GM23248 (cell line): ENCODE results near the gene DCLK3. TPM values are rescaled to one million over a fixed set of nuclear protein-coding genes. Genes with fewer than 3 reads are reported as not detected.

Experiments
- DNase-seq: peaks from one replicate; pipeline ENCODE4 v3.0.0-alpha.2; 2015
- H2AFZ ChIP-seq: fragments of 200-600 bp; sonication (generic); 2 replicates; pipeline ENCODE4 v1.6.1; 2016; ENCODE audit warnings: antibody characterized with exemption
- H3F3A ChIP-seq: fragments of 200-600 bp; sonication (generic); 2 replicates; pipeline ENCODE4 v1.6.1; 2016; ENCODE audit warnings: mild to moderate bottlenecking, antibody characterized with exemption, mixed run types; ENCODE audit not compliant: insufficient read depth
- H3K27ac ChIP-seq: fragments of 200-600 bp; sonication (generic); 2 replicates; pipeline ENCODE4 v1.5.1; 2016; ENCODE audit warnings: mild to moderate bottlenecking
- H3K27me3 ChIP-seq: fragments of 200-600 bp; sonication (generic); replicated peaks from 2 replicates; pipeline ENCODE4 v1.6.1; 2016; ENCODE audit warnings: mild to moderate bottlenecking; ENCODE audit not compliant: insufficient read depth
- H3K36me3 ChIP-seq: fragments of 200-600 bp; sonication (generic); 2 replicates; pipeline ENCODE4 v1.6.1; 2016; ENCODE audit warnings: low read depth, mild to moderate bottlenecking
- H3K4me1 ChIP-seq: fragments of 200-600 bp; sonication (generic); 2 replicates; pipeline ENCODE4 v1.6.1; 2016; ENCODE audit warnings: mild to moderate bottlenecking; ENCODE audit not compliant: insufficient read depth
- H3K4me2 ChIP-seq: fragments of 200-600 bp; sonication (generic); one replicate; pipeline ENCODE4 v1.6.1; 2016; ENCODE audit warnings: mild to moderate bottlenecking; ENCODE audit not compliant: unreplicated experiment
- H3K4me3 ChIP-seq: fragments of 200-600 bp; sonication (generic); 2 replicates; pipeline ENCODE4 v1.5.1; 2016; ENCODE audit warnings: mild to moderate bottlenecking
- H3K79me2 ChIP-seq: fragments of 200-600 bp; sonication (generic); 2 replicates; pipeline ENCODE4 v1.6.1; 2016; ENCODE audit warnings: mild to moderate bottlenecking; ENCODE audit not compliant: insufficient read depth
- H3K9ac ChIP-seq: fragments of 200-600 bp; sonication (generic); 2 replicates; pipeline ENCODE4 v1.6.1; 2016; ENCODE audit warnings: mild to moderate bottlenecking
- H3K9me2 ChIP-seq: fragments of 200-600 bp; sonication (generic); 2 replicates; pipeline ENCODE4 v1.6.1; 2016; ENCODE audit warnings: mixed run types, mild to moderate bottlenecking, moderate library complexity; ENCODE audit not compliant: insufficient read depth
- H3K9me3 ChIP-seq: fragments of 200-600 bp; sonication (generic); one replicate; pipeline ENCODE4 v1.6.1; 2017; ENCODE audit warnings: low read depth
- H4K20me1 ChIP-seq: fragments of 200-600 bp; sonication (generic); 2 replicates; pipeline ENCODE4 v1.6.0; 2016; ENCODE audit not compliant: insufficient read depth
- EZH2 ChIP-seq: fragments of 200-600 bp; sonication (generic); IDR thresholded peaks from 2 replicates; pipeline ENCODE4 v1.6.1; 2018; ENCODE audit warnings: antibody characterized with exemption, mild to moderate bottlenecking; ENCODE audit not compliant: insufficient read depth, poor library complexity, severe bottlenecking
- EZH2phosphoT487 ChIP-seq: fragments of 200-600 bp; sonication (generic); IDR thresholded peaks from 2 replicates; pipeline ENCODE4 v1.6.1; 2018; ENCODE audit warnings: antibody characterized with exemption, moderate library complexity, mild to moderate bottlenecking, low read depth; ENCODE audit not compliant: insufficient read depth
- WGBS, 2 experiments: methylation state at CpG; one replicate each; pipeline ENCODE4 v1.1.6; 2015 to 2017; ENCODE audit warnings: low lambda C conversion rate in 2 of 2, low coverage in 1 of 2; ENCODE audit errors: missing lambda C conversion rate in 2 of 2; 5-methylcytosine and 5-hydroxymethylcytosine counted together
- in situ Hi-C: fragments of 300-500 bp; cut with MboI; formaldehyde crosslinking; loops from 2 replicates; pipeline ENCODE4 v1.15.0; 2020
- polyA plus RNA-seq: library from polyadenylated mRNA; unstranded; fragments of >200 nt; fragmentation: Nextera tagmentation; extraction: Ambion mirVana; gene quantifications from 2 replicates; pipeline ENCODE4 v1.2.1, GENCODE V29; 2016
- total RNA-seq: library from RNA; depleted of rRNA; stranded (reverse); fragments of >200 nt; shearing (Covaris generic); gene quantifications from 2 replicates; pipeline ENCODE4 v1.2.3, GENCODE V29; 2014

DCLK3 gene
- total and polyA plus RNA-seq, 2 experiments from 2014 or later, result under 0.01 TPM; not detected in 1

GRCh38 chr3:36774052-36774451 is 9.7 kb upstream of the DCLK3 start:
- no peak overlapping the region for H3K4me3 ChIP-seq
- in situ Hi-C loops, result no loop called here
- 46 to 51% methylated on average over 3 of the region's 3 CpGs for WGBS, 2 experiments

GRCh38 chr3:36771931-36772330 is 7.6 kb upstream of the DCLK3 start:
- no peaks in the 10 kb centered on the region for H3K9me2 ChIP-seq
- TF ChIP-seq EZH2 (no peak), EZH2phosphoT487 (no peak)
- no peaks in the 10 kb centered on the region for H3K36me3 ChIP-seq
- no peak overlapping the region for H3K4me2 ChIP-seq
- no peak overlapping the region for H2AFZ ChIP-seq
- peaks cover 7% of the 10 kb centered on the region; the same call in 1 of the 2 replicates for H3K27me3 ChIP-seq
- H4K20me1 ChIP-seq, result no peaks in the 10 kb centered on the region
- no peaks in the 10 kb centered on the region for H3K9me3 ChIP-seq
- DNase-seq, result no peak
- H3K9ac ChIP-seq, result no peak overlapping the region
- no peak overlapping the region for H3K27ac ChIP-seq
- H3K79me2 ChIP-seq, result no peaks in the 10 kb centered on the region
- H3F3A ChIP-seq, result no peaks in the 10 kb centered on the region
- H3K4me1 ChIP-seq, result no peaks in the 10 kb centered on the region
- H3K4me3 ChIP-seq, result no peak overlapping the region
- in situ Hi-C loops, result no loop called here

More at GRCh38 chr3:36774052-36774451, 9.7 kb upstream of the DCLK3 start:
- Histone ChIP-seq H3F3A (no peaks in the 10 kb centered on the region), H3K36me3 (no peaks in the 10 kb centered on the region), H2AFZ (no peak overlapping the region), H3K79me2 (no peaks in the 10 kb centered on the region), H3K9me3 (no peaks in the 10 kb centered on the region), H3K27ac (peak overlapping the region; percentile 6; the same call in 1 of the 2 replicates), H3K27me3 (no peaks in the 10 kb centered on the region), H3K9me2 (no peaks in the 10 kb centered on the region), H3K4me2 (no peak overlapping the region), H3K4me1 (no peaks in the 10 kb centered on the region), H4K20me1 (no peaks in the 10 kb centered on the region), H3K9ac (no peak overlapping the region)
- DNase-seq, result peak; percentile 58
- TF ChIP-seq EZH2, result no peak
- no peak for TF ChIP-seq EZH2phosphoT487

GRCh38 chr3:36769926-36770325 is 5.6 kb upstream of the DCLK3 start:
- no peaks in the 10 kb centered on the region for H3K9me3 ChIP-seq
- H3K36me3 ChIP-seq, result no peaks in the 10 kb centered on the region
- H3K9ac ChIP-seq, result no peak overlapping the region
- no peak for TF ChIP-seq EZH2phosphoT487
- TF ChIP-seq EZH2, result no peak
- no peak overlapping the region for H3K4me3 ChIP-seq
- H3K4me2 ChIP-seq, result no peak overlapping the region
- no peaks in the 10 kb centered on the region for H4K20me1 ChIP-seq
- in situ Hi-C loops, result no loop called here
- no peak overlapping the region for H3K27ac ChIP-seq
- H2AFZ ChIP-seq, result no peak overlapping the region
- H3K79me2 ChIP-seq, result no peaks in the 10 kb centered on the region
- 33 to 53% methylated on average over 1 of the region's 1 CpG for WGBS, 2 experiments
- peaks cover 24% of the 10 kb centered on the region for H3K27me3 ChIP-seq
- no peaks in the 10 kb centered on the region for H3K4me1 ChIP-seq
- no peaks in the 10 kb centered on the region for H3F3A ChIP-seq
- DNase-seq, result no peak
- no peaks in the 10 kb centered on the region for H3K9me2 ChIP-seq

- Histone ChIP-seq H3K27me3 (peaks cover 45% of the 10 kb centered on the region), H2AFZ (no peak overlapping the region), H3K9me2 (no peaks in the 10 kb centered on the region), H3K9ac (no peak overlapping the region), H3K4me1 (no peaks in the 10 kb centered on the region), H3K9me3 (no peaks in the 10 kb centered on the region), H3K4me3 (no peak overlapping the region), H3K36me3 (no peaks in the 10 kb centered on the region), H3K4me2 (no peak overlapping the region), H3K79me2 (no peaks in the 10 kb centered on the region), H3K27ac (no peak overlapping the region), H4K20me1 (no peaks in the 10 kb centered on the region), H3F3A (no peaks in the 10 kb centered on the region)
- no peak for TF ChIP-seq EZH2phosphoT487
- TF ChIP-seq EZH2, result no peak
- DNase-seq, result no peak
- 36 to 38% methylated on average over 7 of the region's 7 CpGs for WGBS, 2 experiments
- in situ Hi-C loops, result no loop called here
These were observed 751 bp upstream of the DCLK3 start for GRCh38 chr3:36765104-36765503.

DNA sequence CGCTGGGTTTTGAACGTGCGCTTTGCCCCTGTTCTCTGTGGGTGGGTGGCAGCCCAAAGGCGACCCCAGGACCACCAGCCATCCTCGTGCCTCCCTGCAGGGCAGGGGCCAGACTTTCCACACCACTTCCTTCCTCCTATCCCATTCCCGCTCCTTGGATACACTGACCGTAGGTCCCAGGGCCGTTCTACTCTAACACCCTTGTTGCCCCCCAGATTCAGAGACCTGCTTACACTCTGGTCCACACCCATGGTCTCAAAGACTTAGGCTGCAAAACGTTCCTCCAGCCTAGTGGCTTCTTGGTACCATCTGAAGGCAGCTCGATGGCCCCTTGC is 318 bp upstream of the DCLK3 start:
- no peak for DNase-seq
- 57 to 60% methylated on average over 10 of the region's 10 CpGs for WGBS, 2 experiments
- no peak overlapping the region for H2AFZ ChIP-seq
- peaks cover 45% of the 10 kb centered on the region for H3K27me3 ChIP-seq
- in situ Hi-C loops, result no loop called here
- H3K9me2 ChIP-seq, result no peaks in the 10 kb centered on the region
- no peak for TF ChIP-seq EZH2
- TF ChIP-seq EZH2phosphoT487, result no peak
- no peaks in the 10 kb centered on the region for H3K9me3 ChIP-seq
- H3K9ac ChIP-seq, result no peak overlapping the region
- H3K79me2 ChIP-seq, result no peaks in the 10 kb centered on the region
- no peak overlapping the region for H3K27ac ChIP-seq
- no peaks in the 10 kb centered on the region for H4K20me1 ChIP-seq
- H3K4me3 ChIP-seq, result no peak overlapping the region
- no peaks in the 10 kb centered on the region for H3K36me3 ChIP-seq
- H3K4me2 ChIP-seq, result no peak overlapping the region
- no peaks in the 10 kb centered on the region for H3F3A ChIP-seq
- no peaks in the 10 kb centered on the region for H3K4me1 ChIP-seq
